HepG2 (cell line): ENCODE data around the gene UQCRHL. TPM values are rescaled to one million over a fixed set of nuclear protein-coding genes. Genes with fewer than 3 reads are reported as not detected.

Experiments
- BHLHE40 ChIP-seq: IDR thresholded peaks from 2 replicates; pipeline ENCODE4 v1.6.1; 2011; ENCODE audit warnings: low read length, improper control_type of control experiment
- GLI4 ChIP-seq: sonication (generic); formaldehyde crosslinking; IDR thresholded peaks from 2 replicates; pipeline ENCODE4 v1.5.1; 2020; ENCODE audit warnings: missing genetic modification reagents, mild to moderate bottlenecking, moderate library complexity, borderline replicate concordance
- IRX3 ChIP-seq: sonication (generic); formaldehyde crosslinking; IDR thresholded peaks from 2 replicates; pipeline ENCODE4 v1.8.1; 2023; ENCODE audit warnings: mild to moderate bottlenecking, low read depth, missing genetic modification reagents, borderline replicate concordance
- MEIS1 ChIP-seq: sonication (generic); formaldehyde crosslinking; IDR thresholded peaks from 2 replicates; pipeline ENCODE4 v1.9.0; 2021; ENCODE audit warnings: mild to moderate bottlenecking, missing genetic modification reagents, moderate library complexity, borderline replicate concordance
- NFIC ChIP-seq: IDR thresholded peaks from 2 replicates; pipeline ENCODE4 v1.6.1; 2012; ENCODE audit warnings: mild to moderate bottlenecking, low read length, inconsistent platforms
- SIN3A ChIP-seq: IDR thresholded peaks from 2 replicates; pipeline ENCODE4 v1.6.1; 2011; ENCODE audit warnings: low read depth, mild to moderate bottlenecking, control low read depth, low read length, borderline replicate concordance
- SKI ChIP-seq: fragments of 450-650 bp; IDR thresholded peaks from one replicate; pipeline ENCODE4 v1.6.1; 2018; ENCODE audit warnings: mild to moderate bottlenecking; ENCODE audit not compliant: partially characterized antibody
- THAP11 ChIP-seq: IDR thresholded peaks from 2 replicates; pipeline ENCODE4 v1.6.1; 2016; ENCODE audit warnings: missing biosample characterization, missing genetic modification reagents
- ZKSCAN8 ChIP-seq: IDR thresholded peaks from 2 replicates; pipeline ENCODE4 v1.6.1; 2016; ENCODE audit warnings: borderline replicate concordance, missing genetic modification reagents, missing compliant biosample characterization
- ZNF224 ChIP-seq: sonication (generic); formaldehyde crosslinking; IDR thresholded peaks from 2 replicates; pipeline ENCODE4 v1.5.0; 2020; ENCODE audit warnings: mild to moderate bottlenecking, missing genetic modification reagents
- ZNF256 ChIP-seq: sonication (generic); formaldehyde crosslinking; conservative IDR thresholded peaks from 2 replicates; pipeline ENCODE4 v1.4.0; 2020; ENCODE audit warnings: missing genetic modification reagents
- ZNF34 ChIP-seq: sonication (generic); formaldehyde crosslinking; IDR thresholded peaks from 2 replicates; pipeline ENCODE4 v1.4.0; 2020; ENCODE audit warnings: mild to moderate bottlenecking, missing genetic modification reagents, borderline replicate concordance
- polyA plus RNA-seq, 8 experiments: library from polyadenylated mRNA; depleted of rRNA in 3 of 8; stranded (reverse) in 7 of 8; unstranded in 1 of 8; fragments of >200 nt; fragmentation: Illumina TruSeq in 4 of 8; extraction: Trizol in 4 of 8; gene quantifications; 2 replicates each; pipeline versions ENCODE4 v1.2.1 to v1.2.3, GENCODE V29; 2011 to 2016; ENCODE audit warnings: low read depth in 4 of 8, missing spikeins in 1 of 8, mixed read lengths in 1 of 8; ENCODE audit not compliant: insufficient read depth in 1 of 8
- total RNA-seq, 5 experiments: library from RNA; depleted of rRNA; stranded (reverse); fragments of >200 nt; fragmentation: Illumina TruSeq; extraction: Trizol; gene quantifications; 2 replicates each; pipeline ENCODE4 v1.2.3, GENCODE V29; 2016; ENCODE audit warnings: low read depth in 1 of 5
- TF ChIP-seq, protein P1 (sequence below): IDR thresholded peaks from 2 replicates; pipeline ENCODE4 v1.6.1; 2016; ENCODE audit warnings: missing compliant biosample characterization, missing genetic modification reagents, borderline replicate concordance
- TF ChIP-seq, protein P2 (sequence below): sonication (generic); formaldehyde crosslinking; IDR thresholded peaks from 2 replicates; pipeline ENCODE4 v1.4.0; 2020; ENCODE audit warnings: missing genetic modification reagents
- TF ChIP-seq, protein P3 (sequence below): IDR thresholded peaks from 2 replicates; pipeline ENCODE4 v1.6.1; 2016
- TF ChIP-seq, protein P4 (sequence below): sonication (generic); formaldehyde crosslinking; IDR thresholded peaks from 2 replicates; pipeline ENCODE4 v1.4.0; 2020; ENCODE audit warnings: mild to moderate bottlenecking, missing genetic modification reagents
- TF ChIP-seq, protein P5 (sequence below): sonication (generic); formaldehyde crosslinking; IDR thresholded peaks from 2 replicates; pipeline ENCODE4 v1.4.0; 2020; ENCODE audit warnings: missing genetic modification reagents, mild to moderate bottlenecking, borderline replicate concordance
- TF ChIP-seq, protein P6 (sequence below): sonication (generic); formaldehyde crosslinking; IDR thresholded peaks from 2 replicates; pipeline ENCODE4 v1.9.0; 2021; ENCODE audit warnings: missing genetic modification reagents, borderline replicate concordance

Gene UQCRHL
- total and polyA plus RNA-seq, 2 of the 13 experiments (the other 11 are each of a cell fraction or from before 2014, with no cell fraction given), result 1.8 to 2.3 TPM

DNA sequence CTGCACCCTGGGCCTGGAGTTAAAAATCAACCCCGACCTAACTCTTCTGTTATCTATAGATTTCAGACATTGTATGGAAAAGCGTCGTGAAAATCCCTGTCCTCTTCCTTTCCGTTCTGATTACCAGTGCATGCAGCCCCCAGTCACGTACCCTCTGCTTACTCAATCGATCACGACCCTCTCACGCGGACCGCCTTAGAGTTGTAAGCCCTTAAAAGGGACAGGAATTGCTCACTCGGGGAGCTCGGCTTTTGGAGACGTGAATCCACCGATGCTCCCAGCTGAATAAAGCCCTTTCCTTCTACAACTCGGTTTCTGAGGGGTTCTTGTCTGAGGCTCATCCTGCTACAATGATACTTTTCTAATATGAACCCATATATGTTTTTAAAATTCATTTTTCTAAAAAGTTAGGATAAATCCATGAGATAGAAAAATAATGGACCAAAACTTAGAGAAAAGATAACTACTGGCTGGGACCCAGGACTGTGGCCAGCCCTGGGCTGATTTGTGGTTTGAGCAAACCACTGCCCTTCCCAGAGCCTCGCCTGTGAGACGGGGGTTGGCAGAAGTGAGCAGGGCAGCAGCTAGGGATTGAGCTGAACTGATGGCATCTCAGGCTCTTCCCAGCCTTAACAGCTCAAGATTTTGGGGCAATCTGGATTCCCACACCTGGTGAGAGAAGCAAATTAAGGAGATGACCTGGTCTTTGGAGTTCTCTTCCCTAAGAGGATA, 5.0 kb downstream of the UQCRHL start (continued):
- TF ChIP-seq, protein P1, sequence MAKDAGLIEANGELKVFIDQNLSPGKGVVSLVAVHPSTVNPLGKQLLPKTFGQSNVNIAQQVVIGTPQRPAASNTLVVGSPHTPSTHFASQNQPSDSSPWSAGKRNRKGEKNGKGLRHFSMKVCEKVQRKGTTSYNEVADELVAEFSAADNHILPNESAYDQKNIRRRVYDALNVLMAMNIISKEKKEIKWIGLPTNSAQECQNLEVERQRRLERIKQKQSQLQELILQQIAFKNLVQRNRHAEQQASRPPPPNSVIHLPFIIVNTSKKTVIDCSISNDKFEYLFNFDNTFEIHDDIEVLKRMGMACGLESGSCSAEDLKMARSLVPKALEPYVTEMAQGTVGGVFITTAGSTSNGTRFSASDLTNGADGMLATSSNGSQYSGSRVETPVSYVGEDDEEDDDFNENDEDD, result no peak
- TF ChIP-seq, protein P2, sequence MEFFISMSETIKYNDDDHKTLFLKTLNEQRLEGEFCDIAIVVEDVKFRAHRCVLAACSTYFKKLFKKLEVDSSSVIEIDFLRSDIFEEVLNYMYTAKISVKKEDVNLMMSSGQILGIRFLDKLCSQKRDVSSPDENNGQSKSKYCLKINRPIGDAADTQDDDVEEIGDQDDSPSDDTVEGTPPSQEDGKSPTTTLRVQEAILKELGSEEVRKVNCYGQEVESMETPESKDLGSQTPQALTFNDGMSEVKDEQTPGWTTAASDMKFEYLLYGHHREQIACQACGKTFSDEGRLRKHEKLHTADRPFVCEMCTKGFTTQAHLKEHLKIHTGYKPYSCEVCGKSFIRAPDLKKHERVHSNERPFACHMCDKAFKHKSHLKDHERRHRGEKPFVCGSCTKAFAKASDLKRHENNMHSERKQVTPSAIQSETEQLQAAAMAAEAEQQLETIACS, result no peak
- TF ChIP-seq ZNF256 (no peak), ZKSCAN8 (CRISPR knock-in tag) (no peak), ZNF224 (CRISPR knock-in tag) (no peak), MEIS1 (0 out of 2 replicates have a peak, but pooled peaks have one; percentile 59), NFIC (no peak), SIN3A (0 out of 2 replicates have a peak, but pooled peaks have one; percentile 40), ZNF34 (no peak), SKI (no peak), GLI4 (no peak), BHLHE40 (no peak), THAP11 (CRISPR knock-in tag) (no peak), IRX3 (no peak)
- TF ChIP-seq, protein P3, sequence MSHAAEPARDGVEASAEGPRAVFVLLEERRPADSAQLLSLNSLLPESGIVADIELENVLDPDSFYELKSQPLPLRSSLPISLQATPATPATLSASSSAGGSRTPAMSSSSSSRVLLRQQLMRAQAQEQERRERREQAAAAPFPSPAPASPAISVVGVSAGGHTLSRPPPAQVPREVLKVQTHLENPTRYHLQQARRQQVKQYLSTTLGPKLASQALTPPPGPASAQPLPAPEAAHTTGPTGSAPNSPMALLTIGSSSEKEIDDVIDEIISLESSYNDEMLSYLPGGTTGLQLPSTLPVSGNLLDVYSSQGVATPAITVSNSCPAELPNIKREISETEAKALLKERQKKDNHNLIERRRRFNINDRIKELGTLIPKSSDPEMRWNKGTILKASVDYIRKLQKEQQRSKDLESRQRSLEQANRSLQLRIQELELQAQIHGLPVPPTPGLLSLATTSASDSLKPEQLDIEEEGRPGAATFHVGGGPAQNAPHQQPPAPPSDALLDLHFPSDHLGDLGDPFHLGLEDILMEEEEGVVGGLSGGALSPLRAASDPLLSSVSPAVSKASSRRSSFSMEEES (CRISPR knock-in tag), result peak; percentile 21; the same call in 1 of the 2 replicates
- TF ChIP-seq, protein P4, sequence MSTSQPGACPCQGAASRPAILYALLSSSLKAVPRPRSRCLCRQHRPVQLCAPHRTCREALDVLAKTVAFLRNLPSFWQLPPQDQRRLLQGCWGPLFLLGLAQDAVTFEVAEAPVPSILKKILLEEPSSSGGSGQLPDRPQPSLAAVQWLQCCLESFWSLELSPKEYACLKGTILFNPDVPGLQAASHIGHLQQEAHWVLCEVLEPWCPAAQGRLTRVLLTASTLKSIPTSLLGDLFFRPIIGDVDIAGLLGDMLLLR (CRISPR knock-in tag), result no peak
- TF ChIP-seq, protein P5, sequence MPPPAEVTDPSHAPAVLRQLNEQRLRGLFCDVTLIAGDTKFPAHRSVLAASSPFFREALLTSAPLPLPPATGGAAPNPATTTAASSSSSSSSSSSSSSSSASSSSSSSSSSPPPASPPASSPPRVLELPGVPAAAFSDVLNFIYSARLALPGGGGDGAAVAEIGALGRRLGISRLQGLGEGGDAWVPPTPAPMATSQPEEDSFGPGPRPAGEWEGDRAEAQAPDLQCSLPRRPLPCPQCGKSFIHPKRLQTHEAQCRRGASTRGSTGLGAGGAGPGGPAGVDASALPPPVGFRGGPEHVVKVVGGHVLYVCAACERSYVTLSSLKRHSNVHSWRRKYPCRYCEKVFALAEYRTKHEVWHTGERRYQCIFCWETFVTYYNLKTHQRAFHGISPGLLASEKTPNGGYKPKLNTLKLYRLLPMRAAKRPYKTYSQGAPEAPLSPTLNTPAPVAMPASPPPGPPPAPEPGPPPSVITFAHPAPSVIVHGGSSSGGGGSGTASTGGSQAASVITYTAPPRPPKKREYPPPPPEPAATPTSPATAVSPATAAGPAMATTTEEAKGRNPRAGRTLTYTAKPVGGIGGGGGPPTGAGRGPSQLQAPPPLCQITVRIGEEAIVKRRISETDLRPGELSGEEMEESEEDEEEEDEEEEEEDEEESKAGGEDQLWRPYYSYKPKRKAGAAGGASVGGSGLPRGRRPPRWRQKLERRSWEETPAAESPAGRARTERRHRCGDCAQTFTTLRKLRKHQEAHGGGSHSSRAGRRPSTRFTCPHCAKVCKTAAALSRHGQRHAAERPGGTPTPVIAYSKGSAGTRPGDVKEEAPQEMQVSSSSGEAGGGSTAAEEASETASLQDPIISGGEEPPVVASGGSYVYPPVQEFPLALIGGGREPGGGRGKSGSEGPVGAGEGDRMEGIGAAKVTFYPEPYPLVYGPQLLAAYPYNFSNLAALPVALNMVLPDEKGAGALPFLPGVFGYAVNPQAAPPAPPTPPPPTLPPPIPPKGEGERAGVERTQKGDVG, result no peak
- TF ChIP-seq, protein P6, sequence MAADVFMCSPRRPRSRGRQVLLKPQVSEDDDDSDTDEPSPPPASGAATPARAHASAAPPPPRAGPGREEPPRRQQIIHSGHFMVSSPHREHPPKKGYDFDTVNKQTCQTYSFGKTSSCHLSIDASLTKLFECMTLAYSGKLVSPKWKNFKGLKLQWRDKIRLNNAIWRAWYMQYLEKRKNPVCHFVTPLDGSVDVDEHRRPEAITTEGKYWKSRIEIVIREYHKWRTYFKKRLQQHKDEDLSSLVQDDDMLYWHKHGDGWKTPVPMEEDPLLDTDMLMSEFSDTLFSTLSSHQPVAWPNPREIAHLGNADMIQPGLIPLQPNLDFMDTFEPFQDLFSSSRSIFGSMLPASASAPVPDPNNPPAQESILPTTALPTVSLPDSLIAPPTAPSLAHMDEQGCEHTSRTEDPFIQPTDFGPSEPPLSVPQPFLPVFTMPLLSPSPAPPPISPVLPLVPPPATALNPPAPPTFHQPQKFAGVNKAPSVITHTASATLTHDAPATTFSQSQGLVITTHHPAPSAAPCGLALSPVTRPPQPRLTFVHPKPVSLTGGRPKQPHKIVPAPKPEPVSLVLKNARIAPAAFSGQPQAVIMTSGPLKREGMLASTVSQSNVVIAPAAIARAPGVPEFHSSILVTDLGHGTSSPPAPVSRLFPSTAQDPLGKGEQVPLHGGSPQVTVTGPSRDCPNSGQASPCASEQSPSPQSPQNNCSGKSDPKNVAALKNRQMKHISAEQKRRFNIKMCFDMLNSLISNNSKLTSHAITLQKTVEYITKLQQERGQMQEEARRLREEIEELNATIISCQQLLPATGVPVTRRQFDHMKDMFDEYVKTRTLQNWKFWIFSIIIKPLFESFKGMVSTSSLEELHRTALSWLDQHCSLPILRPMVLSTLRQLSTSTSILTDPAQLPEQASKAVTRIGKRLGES (CRISPR knock-in tag), result no peak
